ENCODE results near the gene ARL13A. TPM values are rescaled to one million over a fixed set of nuclear protein-coding genes. Genes with fewer than 3 reads are reported as not detected.

ARL13A gene
- not detected for polyA plus RNA-seq (2013, experiment 1 of 2)
- polyA plus RNA-seq (2013, experiment 2 of 2), result not detected

GRCh38 chrX:100969408-100969807 lies at the start of gene ARL13A:
Gene ARL13A, plus strand, starts transcription at chrX:100969708. Its CDS starts 3,982 bp downstream, at chrX:100973690.
- no peaks in the 10 kb centered on the region for H3K4me1 ChIP-seq (ENCODE audit: insufficient read depth, low read length)
- no peaks in the 10 kb centered on the region for H3K36me3 ChIP-seq (ENCODE audit: insufficient read depth, low read length)
- H3K9me3 ChIP-seq (ENCODE audit: insufficient read depth, low read depth, low read length), result no peaks in the 10 kb centered on the region
- H3K27me3 ChIP-seq (ENCODE audit: insufficient read depth, low read length), result no peaks in the 10 kb centered on the region
- H3K4me3 ChIP-seq (ENCODE audit: low read length), result no peak within 1 kb of the TSS
- no peak within 1 kb of the TSS for H3K9ac ChIP-seq (ENCODE audit: low read depth, low read length)
- 88% methylated on average over 2 of the region's 2 CpGs for WGBS
- H3K27ac ChIP-seq (ENCODE audit: low read depth, low read length), result no peak within 1 kb of the TSS

- H3K9me3 ChIP-seq (ENCODE audit: insufficient read depth, low read depth, low read length), result no peaks in the 10 kb centered on the region
- peaks cover 14% of the 10 kb centered on the region for H3K27me3 ChIP-seq (ENCODE audit: insufficient read depth, low read length)
- H3K36me3 ChIP-seq (ENCODE audit: insufficient read depth, low read length), result no peaks in the 10 kb centered on the region
- H3K4me3 ChIP-seq (ENCODE audit: low read length), result no peak overlapping the region
- H3K27ac ChIP-seq (ENCODE audit: low read depth, low read length), result no peak overlapping the region
- H3K4me1 ChIP-seq (ENCODE audit: insufficient read depth, low read length), result no peaks in the 10 kb centered on the region
- 86% methylated on average over 1 of the region's 3 CpGs for WGBS
- H3K9ac ChIP-seq (ENCODE audit: low read depth, low read length), result no peak overlapping the region
Measured at GRCh38 chrX:100924375-100924774, 45.1 kb upstream of the ARL13A start.

- no peak overlapping the region for H3K27ac ChIP-seq (ENCODE audit: low read depth, low read length)
- WGBS, result 100% methylated on average over 2 of the region's 2 CpGs
- no peaks in the 10 kb centered on the region for H3K4me1 ChIP-seq (ENCODE audit: insufficient read depth, low read length)
- H3K9ac ChIP-seq (ENCODE audit: low read depth, low read length), result no peak overlapping the region
- H3K27me3 ChIP-seq (ENCODE audit: insufficient read depth, low read length), result peaks cover 14% of the 10 kb centered on the region
- no peaks in the 10 kb centered on the region for H3K36me3 ChIP-seq (ENCODE audit: insufficient read depth, low read length)
- H3K4me3 ChIP-seq (ENCODE audit: low read length), result no peak overlapping the region
- H3K9me3 ChIP-seq (ENCODE audit: insufficient read depth, low read depth, low read length), result no peaks in the 10 kb centered on the region
Measured at GRCh38 chrX:100926453-100926852, 43.1 kb upstream of the ARL13A start.

DNA sequence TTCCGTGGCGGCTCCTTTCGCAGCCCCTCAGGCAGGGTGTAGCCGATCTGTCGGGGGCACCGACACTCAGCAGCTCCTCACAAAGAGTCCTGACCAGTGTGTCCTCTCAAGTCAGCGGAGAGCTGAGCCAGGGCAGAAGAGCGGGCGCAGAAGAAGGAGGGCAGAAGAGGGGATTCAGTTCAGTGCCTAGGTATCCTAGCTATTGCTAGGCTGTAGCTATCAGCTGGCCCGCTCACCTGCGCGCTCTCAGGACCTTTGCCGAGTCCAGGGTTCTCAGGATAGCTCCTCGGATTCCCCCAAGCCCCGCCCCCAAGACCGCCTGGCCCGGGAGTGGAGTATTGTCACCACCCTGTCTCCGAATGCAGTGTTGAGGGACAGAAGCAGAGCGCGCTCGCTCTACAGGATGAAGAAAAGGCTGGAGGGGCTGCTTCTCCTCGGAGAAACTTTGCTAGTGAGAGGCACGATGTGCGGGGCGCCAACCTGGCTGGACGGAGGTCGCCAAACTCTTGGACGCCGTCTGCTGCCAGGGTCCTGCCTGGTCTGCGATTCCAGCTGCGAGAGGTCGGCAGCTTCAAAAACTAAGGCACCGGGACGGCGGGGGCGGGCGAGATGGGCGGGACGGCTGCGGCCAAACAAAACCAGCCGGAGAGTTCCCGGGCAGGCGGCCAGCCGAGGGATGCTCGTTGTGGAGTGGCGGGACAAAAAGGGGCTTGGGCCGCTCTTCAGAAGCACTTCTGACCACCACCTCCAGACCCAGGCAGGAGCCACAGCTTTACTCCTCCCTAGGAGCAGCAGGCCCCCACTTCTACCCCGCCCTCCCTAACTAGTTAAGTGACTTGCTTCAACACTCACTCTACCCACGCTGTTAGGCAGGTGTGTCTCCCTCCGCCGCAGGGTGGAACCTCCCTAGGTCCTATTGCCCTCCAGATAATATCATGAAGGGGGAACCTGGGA lies 40.6 kb upstream of the ARL13A start, which contains the start of gene XKRX:
TSS of gene XKRX (minus strand) at position 258 of the 954 bp plus-strand sequence. CDS start 613 bp downstream, outside the sequence.
- under 1% methylated on average over 44 of the region's 51 CpGs for WGBS

DNA sequence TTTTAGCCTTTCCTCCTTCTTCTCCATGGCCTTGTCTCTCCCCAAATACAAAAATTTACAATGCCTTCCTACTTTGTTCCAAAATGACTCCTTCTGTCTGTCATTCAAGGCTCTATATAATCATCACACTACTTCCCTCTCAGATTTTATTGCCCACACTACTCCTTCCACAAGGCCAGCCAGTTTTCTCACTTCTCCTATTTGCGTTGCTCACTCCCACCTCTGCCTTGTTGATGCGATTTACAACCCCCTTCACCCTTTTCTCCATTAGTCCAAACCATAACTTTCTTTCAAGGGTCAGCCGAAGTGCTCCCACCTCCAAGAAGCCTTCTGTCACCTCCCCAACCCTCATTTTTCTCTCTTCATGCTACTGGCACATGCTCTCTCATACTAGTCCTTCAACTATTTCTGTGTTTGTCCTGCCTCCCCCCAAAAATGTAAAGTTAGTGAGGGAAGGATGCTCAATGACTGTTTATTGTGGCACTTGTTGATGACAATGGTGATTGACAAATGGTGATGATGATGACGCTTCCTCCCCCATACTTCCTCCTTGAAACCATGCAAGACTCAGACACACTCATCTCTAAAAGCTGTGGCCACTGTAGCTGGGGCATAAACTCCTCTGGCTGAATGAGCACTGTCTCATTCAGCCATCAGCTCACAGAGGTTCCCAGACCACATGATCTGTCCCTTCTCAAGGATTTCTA lies 38.1 kb upstream of the ARL13A start:
- Histone ChIP-seq H3K4me3 (ENCODE audit: low read length) (no peak overlapping the region), H3K4me1 (ENCODE audit: insufficient read depth, low read length) (no peaks in the 10 kb centered on the region), H3K9ac (ENCODE audit: low read depth, low read length) (no peak overlapping the region), H3K9me3 (ENCODE audit: insufficient read depth, low read depth, low read length) (no peaks in the 10 kb centered on the region), H3K36me3 (ENCODE audit: insufficient read depth, low read length) (no peaks in the 10 kb centered on the region), H3K27me3 (ENCODE audit: insufficient read depth, low read length) (peaks cover 14% of the 10 kb centered on the region), H3K27ac (ENCODE audit: low read depth, low read length) (no peak overlapping the region)
- WGBS, result 96% methylated on average over 4 of the region's 4 CpGs

More for the DNA sequence above, 40.6 kb upstream of the ARL13A start, which contains the start of gene XKRX:
- Histone ChIP-seq H3K27ac (ENCODE audit: low read depth, low read length) (no peak within 1 kb of the TSS), H3K9me3 (ENCODE audit: insufficient read depth, low read depth, low read length) (no peaks in the 10 kb centered on the region), H3K9ac (ENCODE audit: low read depth, low read length) (peak within 1 kb of the TSS; percentile 66; the same call in 1 of the 2 replicates), H3K4me3 (ENCODE audit: low read length) (peak within 1 kb of the TSS; percentile 80), H3K36me3 (ENCODE audit: insufficient read depth, low read length) (no peaks in the 10 kb centered on the region), H3K27me3 (ENCODE audit: insufficient read depth, low read length) (peaks cover 14% of the 10 kb centered on the region), H3K4me1 (ENCODE audit: insufficient read depth, low read length) (no peaks in the 10 kb centered on the region)

- WGBS, result 96% methylated on average over 3 of the region's 3 CpGs
- Histone ChIP-seq H3K4me1 (ENCODE audit: insufficient read depth, low read length) (no peaks in the 10 kb centered on the region), H3K4me3 (ENCODE audit: low read length) (no peak overlapping the region), H3K9ac (ENCODE audit: low read depth, low read length) (no peak overlapping the region), H3K27ac (ENCODE audit: low read depth, low read length) (no peak overlapping the region), H3K27me3 (ENCODE audit: insufficient read depth, low read length) (peaks cover 14% of the 10 kb centered on the region), H3K36me3 (ENCODE audit: insufficient read depth, low read length) (no peaks in the 10 kb centered on the region), H3K9me3 (ENCODE audit: insufficient read depth, low read depth, low read length) (no peaks in the 10 kb centered on the region)
Measured at GRCh38 chrX:100931925-100932285, 37.6 kb upstream of the ARL13A start.

GRCh38 chrX:100935767-100936166 lies 33.7 kb upstream of the ARL13A start:
- Histone ChIP-seq H3K9ac (ENCODE audit: low read depth, low read length) (no peak overlapping the region), H3K4me1 (ENCODE audit: insufficient read depth, low read length) (no peaks in the 10 kb centered on the region), H3K27ac (ENCODE audit: low read depth, low read length) (no peak overlapping the region), H3K9me3 (ENCODE audit: insufficient read depth, low read depth, low read length) (no peaks in the 10 kb centered on the region), H3K27me3 (ENCODE audit: insufficient read depth, low read length) (no peaks in the 10 kb centered on the region), H3K36me3 (ENCODE audit: insufficient read depth, low read length) (no peaks in the 10 kb centered on the region), H3K4me3 (ENCODE audit: low read length) (no peak overlapping the region)
- 100% methylated on average over 1 of the region's 2 CpGs for WGBS

DNA sequence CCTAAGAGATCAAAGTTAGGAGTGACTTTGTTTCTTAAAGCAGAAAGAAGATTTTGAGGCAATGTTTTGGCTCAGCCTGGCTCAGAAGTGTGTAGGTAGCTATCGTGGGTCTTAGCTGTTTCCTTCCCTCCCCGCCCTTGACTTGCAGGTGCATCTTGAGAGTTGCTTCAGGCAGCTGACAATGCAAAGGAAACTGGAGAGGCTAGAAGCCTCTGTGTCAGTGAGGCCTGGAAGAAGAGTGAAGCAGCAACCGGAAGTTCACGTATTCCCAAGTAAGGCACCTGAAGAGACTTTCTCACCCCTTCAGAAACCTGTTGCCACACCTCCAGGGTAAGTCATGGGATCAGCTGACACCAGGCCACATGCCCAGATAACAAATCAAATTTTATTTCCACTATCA lies 30.2 kb upstream of the ARL13A start:
- H3K27me3 ChIP-seq (ENCODE audit: insufficient read depth, low read length), result no peaks in the 10 kb centered on the region
- no peak overlapping the region for H3K27ac ChIP-seq (ENCODE audit: low read depth, low read length)
- H3K36me3 ChIP-seq (ENCODE audit: insufficient read depth, low read length), result no peaks in the 10 kb centered on the region
- H3K9ac ChIP-seq (ENCODE audit: low read depth, low read length), result no peak overlapping the region
- H3K4me3 ChIP-seq (ENCODE audit: low read length), result no peak overlapping the region
- WGBS, result 76% methylated on average over 4 of the region's 4 CpGs
- H3K4me1 ChIP-seq (ENCODE audit: insufficient read depth, low read length), result no peaks in the 10 kb centered on the region
- H3K9me3 ChIP-seq (ENCODE audit: insufficient read depth, low read depth, low read length), result no peaks in the 10 kb centered on the region

DNA sequence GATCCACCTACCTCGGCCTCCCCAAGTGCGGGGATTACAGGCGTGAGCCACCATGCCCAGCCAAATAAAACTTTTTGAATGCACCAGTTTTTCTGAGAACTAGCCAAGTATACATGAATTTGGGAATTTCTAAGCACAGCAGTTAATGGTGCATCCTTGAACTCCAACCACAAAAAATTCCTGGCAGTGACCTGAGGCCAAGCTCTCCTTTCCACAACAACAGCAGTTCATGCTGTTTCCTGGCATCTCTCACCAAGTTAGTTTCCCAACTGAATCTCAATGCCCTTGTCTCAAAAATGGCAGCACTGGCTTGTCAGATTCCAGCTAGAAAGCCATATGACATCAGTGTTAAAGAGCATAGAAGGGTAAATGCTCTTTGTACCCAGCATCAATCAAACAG lies 24.9 kb upstream of the ARL13A start:
- Histone ChIP-seq H3K4me3 (ENCODE audit: low read length) (no peak overlapping the region), H3K4me1 (ENCODE audit: insufficient read depth, low read length) (no peaks in the 10 kb centered on the region), H3K27ac (ENCODE audit: low read depth, low read length) (no peak overlapping the region), H3K36me3 (ENCODE audit: insufficient read depth, low read length) (no peaks in the 10 kb centered on the region), H3K27me3 (ENCODE audit: insufficient read depth, low read length) (no peaks in the 10 kb centered on the region), H3K9ac (ENCODE audit: low read depth, low read length) (no peak overlapping the region), H3K9me3 (ENCODE audit: insufficient read depth, low read depth, low read length) (no peaks in the 10 kb centered on the region)
- WGBS, result 91% methylated on average over 3 of the region's 3 CpGs

- Histone ChIP-seq H3K4me1 (ENCODE audit: insufficient read depth, low read length) (no peaks in the 10 kb centered on the region), H3K36me3 (ENCODE audit: insufficient read depth, low read length) (no peaks in the 10 kb centered on the region), H3K27me3 (ENCODE audit: insufficient read depth, low read length) (no peaks in the 10 kb centered on the region), H3K27ac (ENCODE audit: low read depth, low read length) (no peak overlapping the region), H3K9ac (ENCODE audit: low read depth, low read length) (no peak overlapping the region), H3K4me3 (ENCODE audit: low read length) (no peak overlapping the region), H3K9me3 (ENCODE audit: insufficient read depth, low read depth, low read length) (no peaks in the 10 kb centered on the region)
- WGBS, result no CpG with 5 or more reads among the region's 2 CpGs
Measured at GRCh38 chrX:100946299-100946927, 23.1 kb upstream of the ARL13A start.

GRCh38 chrX:100948557-100948956 lies 21.0 kb upstream of the ARL13A start:
- Histone ChIP-seq H3K27me3 (ENCODE audit: insufficient read depth, low read length) (no peaks in the 10 kb centered on the region), H3K4me1 (ENCODE audit: insufficient read depth, low read length) (no peaks in the 10 kb centered on the region), H3K36me3 (ENCODE audit: insufficient read depth, low read length) (no peaks in the 10 kb centered on the region), H3K9ac (ENCODE audit: low read depth, low read length) (no peak overlapping the region), H3K9me3 (ENCODE audit: insufficient read depth, low read depth, low read length) (no peaks in the 10 kb centered on the region), H3K27ac (ENCODE audit: low read depth, low read length) (no peak overlapping the region), H3K4me3 (ENCODE audit: low read length) (no peak overlapping the region)
- WGBS, result 75% methylated on average over 1 of the region's 1 CpG
